GM18502 (cell line): ENCODE measurements around the gene NTM.

ENCODE experiments used
- ATAC-seq: cut with Tn5 transposase; IDR thresholded peaks from one replicate; pipeline ENCODE4 v1.9.1; 2021; ENCODE audit warnings: mild to moderate bottlenecking; ENCODE audit not compliant: unreplicated experiment, poor library complexity

The NTM gene

GRCh38 chr11:131372234-131372962, 2.0 kb downstream of the NTM start:
- no peak for ATAC-seq

GRCh38 chr11:131373095-131373725, 2.8 kb downstream of the NTM start:
- ATAC-seq = no peak

GRCh38 chr11:131373756-131374155, 3.3 kb downstream of the NTM start:
- ATAC-seq = no peak

GRCh38 chr11:131375421-131375820, 5.0 kb downstream of the NTM start:
- ATAC-seq = no peak

GRCh38 chr11:131375915-131376314, 5.5 kb downstream of the NTM start:
- no peak for ATAC-seq

- ATAC-seq = peak; percentile 69
Measured at GRCh38 chr11:131378931-131379330, 8.5 kb downstream of the NTM start.

- no peak for ATAC-seq
Measured at GRCh38 chr11:131385763-131386390, 15.5 kb downstream of the NTM start.

- ATAC-seq = no peak
Measured at GRCh38 chr11:131386408-131386807, 16.0 kb downstream of the NTM start.

- ATAC-seq = no peak
Measured at GRCh38 chr11:131388030-131388429, 17.6 kb downstream of the NTM start.

GRCh38 chr11:131389582-131389981, 19.2 kb downstream of the NTM start:
- ATAC-seq = no peak

GRCh38 chr11:131391176-131391575, 20.8 kb downstream of the NTM start:
- ATAC-seq = no peak

- no peak for ATAC-seq
Measured at GRCh38 chr11:131392528-131393255, 22.3 kb downstream of the NTM start.

- ATAC-seq = no peak
Measured at GRCh38 chr11:131393691-131394090, 23.3 kb downstream of the NTM start.

- ATAC-seq = no peak
Measured at GRCh38 chr11:131397675-131398074, 27.3 kb downstream of the NTM start.

GRCh38 chr11:131402040-131402439, 31.6 kb downstream of the NTM start:
- no peak for ATAC-seq

- ATAC-seq = no peak
Measured at GRCh38 chr11:131404010-131404409, 33.6 kb downstream of the NTM start.

GRCh38 chr11:131408025-131408640, 37.7 kb downstream of the NTM start:
- no peak for ATAC-seq

- ATAC-seq = no peak
Measured at GRCh38 chr11:131409345-131409744, 38.9 kb downstream of the NTM start.

- ATAC-seq = no peak
Measured at GRCh38 chr11:131411636-131412035, 41.2 kb downstream of the NTM start.

- no peak for ATAC-seq
Measured at GRCh38 chr11:131412061-131412460, 41.6 kb downstream of the NTM start.

GRCh38 chr11:131413217-131413616, 42.8 kb downstream of the NTM start:
- ATAC-seq = no peak
